Lower leg skin (tissue), 4 donors: Measurements from ENCODE around the gene PDE6B. TPM values are rescaled to one million over a fixed set of nuclear protein-coding genes. Genes with fewer than 3 reads are reported as not detected.
A peak's percentile ranks its signal among the peaks of the same experiment; 100 is the strongest.

ENCODE experiments used
- DNase-seq, 2 donors: peaks; one replicate each; pipeline ENCODE4 v3.0.0-alpha.2; 2019; ENCODE audit warnings: low spot score in 2 of 2
- H3K4me3 ChIP-seq: fragments of 200-600 bp; sonication (generic); 2 replicates; pipeline ENCODE4 v1.5.1; 2017; ENCODE audit warnings: mild to moderate bottlenecking, low read depth; ENCODE audit not compliant: poor library complexity, severe bottlenecking
- CTCF ChIP-seq, 3 donors: fragments of 450-650 bp; IDR thresholded peaks; one replicate each; pipeline ENCODE4 v1.5.1; 2016; ENCODE audit warnings: antibody characterized with exemption in 3 of 3, mild to moderate bottlenecking in 3 of 3, moderate library complexity in 2 of 3
- POLR2A ChIP-seq, 2 donors: fragments of 450-650 bp; IDR thresholded peaks; one replicate each; pipeline ENCODE4 v1.6.1; 2016 to 2017; ENCODE audit warnings: antibody characterized with exemption in 2 of 2, mild to moderate bottlenecking in 1 of 2, moderate library complexity in 1 of 2
- WGBS, 2 donors: methylation state at CpG; one replicate each; pipeline ENCODE4 v1.1.5; 2018; 5-methylcytosine and 5-hydroxymethylcytosine counted together
- intact Hi-C: fragments of 100-400 bp; cut with DNase I; formaldehyde crosslinking; loops from one replicate; pipeline ENCODE4 v1.15.0; 2023; ENCODE audit warnings: low total_unique reads
- total RNA-seq, 4 donors: library from RNA; depleted of rRNA; stranded (reverse); fragments of >200 nt; gene quantifications; one replicate each; pipeline ENCODE4 v1.1.0, GENCODE V29; 2016

PDE6B gene
- total RNA-seq, 4 donors from 2014 or later, result 0.59 to 1.5 TPM; not detected in 2

DNA sequence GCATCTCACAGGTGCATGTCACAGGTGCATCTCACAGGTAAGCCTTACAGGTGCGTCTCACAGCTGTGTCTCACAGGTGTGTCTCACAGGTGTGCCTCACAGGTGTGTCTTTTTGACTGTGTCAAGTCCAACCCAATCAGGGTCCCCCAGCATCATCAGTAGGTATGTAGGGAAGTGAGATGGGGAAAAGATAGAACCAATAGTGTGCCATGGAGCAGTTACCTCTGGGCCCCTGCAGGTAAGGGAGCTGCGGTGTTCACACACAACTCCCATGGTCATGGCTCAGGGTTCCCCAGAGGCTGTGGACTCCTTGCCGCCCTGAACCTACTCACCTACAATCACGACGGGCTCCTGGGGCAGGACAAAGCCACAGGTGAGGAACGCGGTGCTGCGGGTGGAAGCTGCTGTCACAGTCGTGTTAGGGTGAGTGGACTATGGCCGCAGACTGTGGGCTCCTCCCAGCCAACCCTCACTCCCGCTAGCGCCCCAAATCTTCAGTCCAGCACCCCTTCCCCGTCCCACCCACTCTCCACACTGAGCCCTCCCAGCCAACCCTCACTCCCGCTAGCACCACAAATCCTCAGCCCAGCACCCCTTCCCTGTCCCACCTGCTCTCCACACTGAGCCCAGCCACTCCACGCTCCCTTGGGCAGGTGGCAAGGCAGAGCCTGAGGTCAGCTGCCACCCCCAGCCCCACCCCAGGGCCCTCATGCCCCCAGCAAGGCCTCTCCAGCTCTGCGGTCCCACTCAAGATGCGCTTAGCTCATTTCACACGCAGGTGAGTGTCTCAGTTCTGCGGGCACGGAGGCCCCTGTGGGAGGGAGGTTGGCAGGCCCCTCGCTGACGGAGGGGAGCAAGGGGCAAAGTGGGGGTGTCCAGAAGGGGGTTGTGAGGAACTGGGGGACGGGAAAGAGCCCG, 2.1 kb upstream of the PDE6B start:
- TF ChIP-seq POLR2A (IDR thresholded peaks at IDR 0.05) (no peak), CTCF (IDR thresholded peaks at IDR 0.05) (no peak)
- intact Hi-C loops, result no loop called here
- H3K4me3 ChIP-seq, result no peak overlapping the region
- no peak for DNase-seq
- 81% methylated on average over 24 of the region's 24 CpGs for WGBS, 2 donors

- no peak overlapping the region for H3K4me3 ChIP-seq
- 57 to 58% methylated on average over 28 to 29 of the region's 29 CpGs for WGBS, 2 donors
- DNase-seq, result no peak
- intact Hi-C loops, result no loop called here
- TF ChIP-seq POLR2A (IDR thresholded peaks at IDR 0.05) (no peak), CTCF (IDR thresholded peaks at IDR 0.05) (no peak)
Measured at GRCh38 chr4:623914-624566, 1.3 kb upstream of the PDE6B start.

- TF ChIP-seq POLR2A (IDR thresholded peaks at IDR 0.05) (no peak), CTCF (IDR thresholded peaks at IDR 0.05) (no peak)
- no peak for DNase-seq
- intact Hi-C loops, result no loop called here
- no peak overlapping the region for H3K4me3 ChIP-seq
- WGBS, 2 donors, result 93 to 97% methylated on average over 26 to 31 of the region's 39 CpGs
Measured at GRCh38 chr4:625631-626161, 323 bp downstream of the PDE6B start.

DNA sequence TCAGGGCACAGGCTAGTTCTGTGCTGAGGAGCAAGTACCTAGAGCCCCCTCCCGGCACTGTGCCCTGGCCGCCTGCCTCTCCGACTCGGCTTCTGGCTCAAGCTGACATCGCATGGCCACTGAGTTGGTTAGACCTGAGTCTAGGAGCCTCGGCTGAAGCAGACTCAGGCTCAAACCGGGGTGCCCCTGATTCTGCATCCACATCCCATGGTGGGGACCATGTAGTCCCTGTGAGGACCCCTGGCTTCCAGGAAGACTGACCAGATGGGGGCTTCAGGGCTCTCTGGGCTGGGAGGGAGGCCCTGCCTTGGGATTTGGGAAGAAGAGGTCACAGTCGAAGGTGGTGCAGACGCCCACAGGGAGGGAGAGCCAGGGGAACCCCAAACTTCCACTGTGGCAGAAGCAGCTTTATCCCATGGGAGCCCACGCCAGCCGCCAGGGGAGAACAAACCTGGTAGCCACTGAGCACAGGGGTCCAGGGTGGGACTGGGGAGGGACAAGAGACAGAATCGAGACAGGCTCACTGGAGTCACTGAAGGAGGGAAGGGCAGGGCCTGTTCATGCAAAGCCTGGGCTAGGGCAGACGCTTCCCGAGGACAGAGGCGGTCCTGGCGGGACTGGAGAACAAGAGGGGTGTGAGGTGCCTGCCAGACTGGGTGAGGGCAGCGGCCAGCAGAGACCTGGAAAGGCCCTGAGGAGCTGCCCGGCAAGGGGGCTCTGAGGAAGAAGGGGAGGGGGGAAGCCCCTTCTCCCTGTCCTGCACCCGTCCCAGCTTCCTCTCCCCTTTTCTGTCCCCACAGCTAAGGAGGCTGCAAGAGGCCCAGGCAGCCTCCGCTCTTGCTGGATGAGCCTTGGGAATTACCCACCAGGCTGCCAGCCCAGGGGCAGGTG, 1.1 kb downstream of the PDE6B start:
- intact Hi-C loops, result no loop called here
- DNase-seq, result peak in 1 of 2 donors; percentile 81
- WGBS, 2 donors, result 68 to 71% methylated on average over 15 to 18 of the region's 20 CpGs
- H3K4me3 ChIP-seq, result no peak overlapping the region
- TF ChIP-seq POLR2A (IDR thresholded peaks at IDR 0.05) (no peak), CTCF (IDR thresholded peaks at IDR 0.05) (no peak)

DNA sequence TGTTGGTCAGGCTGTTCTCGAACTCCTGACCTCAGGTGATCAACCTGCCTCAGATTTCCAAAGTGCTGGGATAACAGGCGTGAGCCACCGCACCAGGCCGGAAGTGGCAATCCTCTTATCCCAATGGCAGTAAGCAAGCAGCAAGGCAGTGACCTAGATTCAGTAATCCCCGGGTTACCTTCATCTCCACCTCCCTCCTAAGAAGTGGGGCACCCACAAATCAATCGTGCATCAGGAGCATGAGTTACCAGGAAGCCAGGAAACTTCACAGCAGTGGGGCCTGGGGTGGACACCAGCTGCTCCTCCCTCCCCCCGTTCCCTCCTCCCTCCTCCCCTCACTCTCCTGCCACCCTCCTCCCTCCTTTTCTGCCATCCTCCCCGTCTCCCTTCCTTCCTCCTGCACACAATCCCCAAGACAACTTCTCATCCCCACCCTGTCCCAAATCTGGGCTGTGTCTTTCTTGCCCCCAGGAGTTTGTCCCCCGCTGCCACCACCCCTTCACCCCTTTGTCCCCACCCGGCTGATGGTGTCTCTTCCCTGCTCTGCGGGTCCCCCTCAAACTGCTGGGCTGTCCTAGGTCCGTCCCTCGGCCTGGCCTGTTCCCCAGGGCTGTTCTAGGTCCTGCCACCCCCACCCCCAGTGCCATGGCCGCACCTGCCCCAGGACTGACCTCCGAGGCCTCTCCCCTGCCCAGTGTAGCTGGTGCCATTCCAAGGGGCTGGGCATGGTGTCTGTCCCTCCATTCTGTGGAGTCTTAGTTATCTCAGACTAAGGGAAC, 2.2 kb downstream of the PDE6B start:
- TF ChIP-seq POLR2A (IDR thresholded peaks at IDR 0.05) (no peak), CTCF (IDR thresholded peaks at IDR 0.05) (no peak)
- intact Hi-C loops, result no loop called here
- WGBS, 2 donors, result 79 to 84% methylated on average over 14 to 15 of the region's 15 CpGs
- DNase-seq, result peak in 1 of 2 donors; percentile 75
- H3K4me3 ChIP-seq, result no peak overlapping the region
